ENCODE measurements around the gene CDK5.

DNA sequence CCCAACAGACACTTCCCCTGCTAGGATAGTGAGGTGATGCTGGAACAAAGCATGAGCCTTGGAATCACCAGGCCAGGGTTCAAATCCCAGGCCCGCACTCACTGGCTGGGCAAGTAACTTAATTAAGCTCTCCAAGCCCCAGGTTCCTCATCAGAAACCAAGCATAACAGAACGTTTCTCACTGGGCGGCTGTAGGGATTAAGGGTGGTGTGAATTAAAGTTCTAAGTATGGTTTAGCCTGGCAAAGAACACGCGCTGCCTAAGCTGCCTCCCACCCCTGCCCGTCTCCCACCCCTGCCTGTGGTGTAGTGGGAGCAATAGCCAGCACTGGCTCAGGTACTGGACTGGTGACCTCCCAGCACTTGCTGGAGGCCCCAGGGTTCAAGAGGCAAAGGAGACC lies 7.3 kb upstream of the CDK5 start:
- TF ChIP-seq EZH2 (IDR thresholded peaks at IDR 0.05) (no peak), POLR2AphosphoS5 (IDR thresholded peaks at IDR 0.05; ENCODE audit: borderline replicate concordance, low read depth, low read length) (no peak), FOXP2 (optimal IDR thresholded peaks at IDR 0.05; ENCODE audit: control extremely low read depth, extremely low read length, insufficient read depth) (no peak)

Data from SK-N-MC (cell line).